Epithelial cell of proximal tubule (primary cell): Measurements from ENCODE around the gene CTH. TPM values are rescaled to one million over a fixed set of nuclear protein-coding genes. Genes with fewer than 3 reads are reported as not detected.
"Not testable (repeated sequence)": the region's sequence is repeated elsewhere in the genome, so short reads cannot be mapped to it uniquely, and the experiment has no call there.

Experiments used
- DNase-seq: peaks from one replicate; pipeline ENCODE4 v3.0.0-alpha.2; 2011; ENCODE audit warnings: low read depth
- H3K4me3 ChIP-seq: 2 replicates; pipeline ENCODE4 v1.5.1; 2011; ENCODE audit warnings: low read depth, mild to moderate bottlenecking, low read length
- CTCF ChIP-seq: conservative IDR thresholded peaks from 2 replicates; pipeline ENCODE4 v1.5.1; 2012; ENCODE audit warnings: low read depth, mild to moderate bottlenecking, low read length
- total RNA-seq: library from RNA; depleted of rRNA; stranded (reverse); fragments of >200 nt; gene quantifications from 2 replicates; pipeline ENCODE4 v1.2.3, GENCODE V29; 2015

Gene CTH
- total RNA-seq, 1 donor from 2014 or later, result 3.7 TPM

- no peak overlapping the region for H3K4me3 ChIP-seq
- peak; percentile 19 for DNase-seq
- TF ChIP-seq CTCF, result no peak
Measured at GRCh38 chr1:70440642-70441391, 29.7 kb downstream of the CTH start.

DNA sequence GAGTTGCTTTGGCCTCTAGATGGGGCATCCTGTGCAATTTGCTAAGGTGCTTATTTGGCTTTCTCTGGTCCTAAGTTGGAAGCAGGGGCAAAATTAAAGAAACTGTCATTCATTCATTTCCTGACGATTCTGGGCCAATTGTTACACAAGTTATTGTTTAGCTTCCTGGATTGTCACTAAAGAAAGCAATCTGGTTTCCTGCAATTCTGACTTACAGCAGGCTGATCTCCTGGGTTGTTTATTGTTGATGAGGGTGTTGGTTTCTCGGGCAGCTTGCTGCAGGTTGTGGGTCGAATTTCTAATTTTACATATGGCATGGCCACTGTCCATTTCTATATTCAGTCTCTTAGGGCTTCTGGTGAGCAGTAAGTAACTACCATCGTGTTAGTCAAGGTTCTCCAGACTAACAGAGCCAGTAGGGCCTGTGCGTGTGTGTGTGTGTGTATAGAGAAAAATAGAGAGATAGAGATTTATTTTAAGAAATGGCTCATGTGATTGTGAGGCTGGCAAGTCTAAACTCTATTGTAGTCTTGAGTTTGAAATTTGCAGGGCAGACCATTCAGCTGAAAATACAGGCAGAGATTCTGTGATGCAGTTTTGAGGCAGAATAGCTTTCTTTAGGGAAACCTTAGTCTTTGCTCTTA lies 30.4 kb downstream of the CTH start:
- no peak for DNase-seq
- H3K4me3 ChIP-seq, result no peak overlapping the region
- no peak for TF ChIP-seq CTCF

- H3K4me3 ChIP-seq, result no peak overlapping the region
- DNase-seq, result no peak
- TF ChIP-seq CTCF, result no peak
Measured at GRCh38 chr1:70442490-70442889, 31.4 kb downstream of the CTH start.

DNA sequence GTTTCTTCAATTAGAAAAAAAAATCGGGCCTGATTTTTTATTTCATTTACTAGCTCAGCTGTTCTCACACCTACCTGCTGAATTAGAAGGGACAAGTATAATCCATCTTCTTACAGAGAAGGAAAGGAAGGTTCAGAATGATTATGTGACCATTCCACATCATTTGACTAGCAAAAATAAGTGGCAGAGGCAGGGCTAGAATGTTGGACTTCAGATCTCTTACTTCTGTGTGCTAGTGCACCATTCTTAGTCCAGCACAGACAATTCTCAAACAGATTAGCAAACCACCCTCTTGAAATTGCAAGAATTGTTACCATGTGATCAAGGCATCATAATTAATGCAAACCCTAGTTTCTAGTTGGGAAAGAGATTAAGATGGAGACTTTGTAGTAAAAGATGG lies 32.7 kb downstream of the CTH start:
- no peak for DNase-seq
- TF ChIP-seq CTCF, result no peak
- H3K4me3 ChIP-seq, result no peak overlapping the region

- TF ChIP-seq CTCF, result no peak
- no peak overlapping the region for H3K4me3 ChIP-seq
- DNase-seq, result no peak
Measured at GRCh38 chr1:70449049-70449448, 38.0 kb downstream of the CTH start.

GRCh38 chr1:70452164-70452939 lies 41.3 kb downstream of the CTH start:
- DNase-seq, H3K4me3 ChIP-seq: not testable (repeated sequence)

DNA sequence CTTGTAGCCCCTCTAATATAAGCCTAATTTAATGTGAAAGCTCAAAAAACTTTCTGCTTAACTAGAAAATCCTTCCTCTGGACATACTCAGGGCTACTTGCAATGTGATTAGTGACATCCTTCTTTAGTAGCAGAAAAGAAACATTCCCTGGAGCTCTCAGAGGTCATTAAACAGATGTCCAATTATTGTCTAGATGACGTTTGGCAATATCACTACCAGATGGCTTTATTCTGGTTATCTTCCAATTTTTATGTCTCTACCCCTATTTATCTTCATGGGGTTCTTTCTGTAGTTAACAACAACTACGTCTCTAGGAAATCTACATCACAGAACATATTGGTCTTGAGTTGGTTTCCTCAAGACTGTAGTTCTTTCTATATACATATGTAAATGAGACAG lies 44.2 kb downstream of the CTH start:
- no peak for DNase-seq
- TF ChIP-seq CTCF, result no peak
- H3K4me3 ChIP-seq, result no peak overlapping the region
